ENCODE measurements around the gene HBG2. TPM values are rescaled to one million over a fixed set of nuclear protein-coding genes. Genes with fewer than 3 reads are reported as not detected.

The HBG2 gene
- total RNA-seq, 2 experiments from 2014 or later: not detected

DNA sequence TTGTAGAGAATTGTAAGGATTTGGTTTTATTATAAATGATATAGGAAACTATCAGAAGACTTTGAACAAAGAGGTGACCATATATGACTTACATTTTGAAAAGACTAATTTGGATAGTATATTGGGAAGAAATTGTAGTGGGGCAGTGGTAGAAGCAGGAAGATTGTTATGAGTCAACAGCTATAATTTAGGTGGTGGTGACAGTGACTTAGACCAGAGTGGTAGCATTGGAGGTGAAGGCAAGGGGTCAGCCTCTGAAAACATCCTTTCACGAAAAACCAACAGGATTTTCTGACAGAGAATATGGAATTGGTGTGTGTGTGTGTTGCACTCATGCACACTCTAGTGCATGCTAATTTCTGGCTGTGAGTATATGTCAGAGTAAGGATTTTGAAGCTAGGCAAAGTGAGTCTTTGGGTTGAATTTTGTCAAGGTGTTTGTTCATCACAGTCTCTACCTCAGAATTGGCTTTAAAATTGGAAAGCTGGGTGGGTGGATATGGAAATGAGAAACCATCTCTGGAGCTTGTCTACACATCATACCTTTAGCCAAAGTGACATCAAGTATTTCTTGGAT, 23.3 kb upstream of the HBG2 start:
- ATAC-seq: no peak
- ChIA-PET POLR2A (interaction anchor here (0.7 kb wide), 1 partner anchor 1699 kb away, joined by 3 read pairs; no protein-coding TSS in a partner anchor), CTCF (no interaction called here)
- TF ChIP-seq, protein P1, sequence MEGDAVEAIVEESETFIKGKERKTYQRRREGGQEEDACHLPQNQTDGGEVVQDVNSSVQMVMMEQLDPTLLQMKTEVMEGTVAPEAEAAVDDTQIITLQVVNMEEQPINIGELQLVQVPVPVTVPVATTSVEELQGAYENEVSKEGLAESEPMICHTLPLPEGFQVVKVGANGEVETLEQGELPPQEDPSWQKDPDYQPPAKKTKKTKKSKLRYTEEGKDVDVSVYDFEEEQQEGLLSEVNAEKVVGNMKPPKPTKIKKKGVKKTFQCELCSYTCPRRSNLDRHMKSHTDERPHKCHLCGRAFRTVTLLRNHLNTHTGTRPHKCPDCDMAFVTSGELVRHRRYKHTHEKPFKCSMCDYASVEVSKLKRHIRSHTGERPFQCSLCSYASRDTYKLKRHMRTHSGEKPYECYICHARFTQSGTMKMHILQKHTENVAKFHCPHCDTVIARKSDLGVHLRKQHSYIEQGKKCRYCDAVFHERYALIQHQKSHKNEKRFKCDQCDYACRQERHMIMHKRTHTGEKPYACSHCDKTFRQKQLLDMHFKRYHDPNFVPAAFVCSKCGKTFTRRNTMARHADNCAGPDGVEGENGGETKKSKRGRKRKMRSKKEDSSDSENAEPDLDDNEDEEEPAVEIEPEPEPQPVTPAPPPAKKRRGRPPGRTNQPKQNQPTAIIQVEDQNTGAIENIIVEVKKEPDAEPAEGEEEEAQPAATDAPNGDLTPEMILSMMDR (IDR thresholded peaks at IDR 0.05): no peak
- intact Hi-C loops (cut with micrococcal nuclease): no loop called here
- Mint-ChIP-seq H3K9me3 (no peaks in the 10 kb centered on the region), H3K4me1 (ENCODE audit: low read depth) (no peaks in the 10 kb centered on the region), H3K4me3 (no peak overlapping the region), H3K36me3 (ENCODE audit: low read depth) (no peaks in the 10 kb centered on the region), H3K27ac (no peak overlapping the region), H3K27me3 (peaks cover 7% of the 10 kb centered on the region)
- DNase-seq: no peak

DNA sequence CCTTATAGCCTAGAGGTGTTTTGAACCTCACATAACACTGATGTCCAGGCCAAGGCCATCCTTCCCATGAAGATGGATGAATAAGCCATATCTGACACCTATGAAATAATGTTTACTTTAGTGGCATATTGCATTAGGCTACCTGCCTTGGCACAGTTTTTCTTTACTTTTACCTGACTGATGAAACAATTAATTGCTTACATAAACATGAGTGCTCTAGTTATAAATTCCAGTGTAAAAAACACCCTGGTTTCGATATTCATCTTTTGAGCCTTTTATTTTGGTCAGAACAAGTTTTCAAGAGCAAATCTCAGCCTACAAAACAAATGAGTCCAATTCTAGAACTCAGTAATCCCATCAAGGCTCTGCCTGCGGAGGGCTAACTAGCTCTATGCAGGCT, 22.1 kb upstream of the HBG2 start:
- H3K4me1 Mint-ChIP-seq (ENCODE audit: low read depth): no peaks in the 10 kb centered on the region
- no peak for DNase-seq
- H3K36me3 Mint-ChIP-seq (ENCODE audit: low read depth): no peaks in the 10 kb centered on the region
- H3K27ac Mint-ChIP-seq: no peak overlapping the region
- intact Hi-C loops (cut with micrococcal nuclease): no loop called here
- CTCF ChIA-PET: no interaction called here
- peaks cover 7% of the 10 kb centered on the region for H3K27me3 Mint-ChIP-seq
- no peak overlapping the region for H3K4me3 Mint-ChIP-seq
- no peaks in the 10 kb centered on the region for H3K9me3 Mint-ChIP-seq
- TF ChIP-seq, protein P1 (IDR thresholded peaks at IDR 0.05): no peak
- no peak for ATAC-seq
- POLR2A ChIA-PET: no interaction called here

DNA sequence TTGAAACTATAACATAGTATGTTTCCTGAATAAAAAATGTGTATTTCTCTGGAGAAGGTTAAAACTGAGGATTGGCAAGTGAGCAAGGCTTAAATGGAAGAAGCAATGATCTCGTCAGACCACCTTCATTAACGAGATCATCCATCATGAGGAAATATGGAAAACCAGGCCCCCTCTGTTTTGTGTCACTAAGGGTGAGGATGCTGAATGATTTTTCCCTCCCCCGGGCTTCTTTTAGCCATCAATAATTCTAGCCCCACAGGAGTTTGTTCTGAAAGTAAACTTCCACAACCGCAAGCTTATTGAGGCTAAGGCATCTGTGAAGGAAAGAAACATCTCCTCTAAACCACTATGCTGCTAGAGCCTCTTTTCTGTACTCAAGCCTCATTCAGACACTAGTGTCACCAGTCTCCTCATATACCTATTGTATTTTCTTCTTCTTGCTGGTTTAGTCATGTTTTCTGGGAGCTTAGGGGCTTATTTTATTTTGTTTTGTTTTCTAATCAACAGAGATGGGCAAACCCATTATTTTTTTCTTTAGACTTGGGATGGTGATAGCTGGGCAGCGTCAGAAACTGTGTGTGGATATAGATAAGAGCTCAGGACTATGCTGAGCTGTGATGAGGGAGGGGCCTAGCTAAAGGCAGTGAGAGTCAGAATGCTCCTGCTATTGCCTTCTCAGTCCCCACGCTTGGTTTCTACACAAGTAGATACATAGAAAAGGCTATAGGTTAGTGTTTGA, 21.0 kb upstream of the HBG2 start:
- Mint-ChIP-seq H3K4me3 (no peak overlapping the region), H3K27ac (no peak overlapping the region), H3K27me3 (peaks cover 7% of the 10 kb centered on the region), H3K9me3 (no peaks in the 10 kb centered on the region), H3K36me3 (ENCODE audit: low read depth) (no peaks in the 10 kb centered on the region), H3K4me1 (ENCODE audit: low read depth) (no peaks in the 10 kb centered on the region)
- ChIA-PET POLR2A (no interaction called here), CTCF (no interaction called here)
- intact Hi-C loops (cut with micrococcal nuclease): no loop called here
- ATAC-seq: no peak
- TF ChIP-seq, protein P1 (IDR thresholded peaks at IDR 0.05): no peak
- no peak for DNase-seq

DNA sequence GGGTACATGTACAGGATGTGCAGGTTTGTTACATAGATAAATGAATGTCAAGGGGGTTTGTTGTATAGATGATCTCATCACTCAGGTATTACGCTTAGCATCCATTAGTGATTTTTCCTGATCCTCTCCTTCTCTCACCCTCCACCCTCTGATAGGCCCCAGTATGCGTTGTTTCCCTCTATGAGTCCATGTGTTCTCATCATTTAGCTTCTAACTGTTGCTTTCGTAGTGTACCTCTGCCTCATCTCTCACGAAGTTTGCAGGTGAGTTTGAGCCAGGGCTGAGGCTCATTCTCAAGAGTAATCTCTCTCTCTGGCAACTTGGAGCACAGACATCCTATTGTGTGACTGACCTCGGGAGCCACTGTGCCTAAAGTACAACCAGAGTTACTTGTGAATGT, 19.8 kb upstream of the HBG2 start:
- POLR2A ChIA-PET: no interaction called here
- Mint-ChIP-seq H3K27ac (no peak overlapping the region), H3K27me3 (peaks cover 4% of the 10 kb centered on the region), H3K4me3 (no peak overlapping the region), H3K36me3 (ENCODE audit: low read depth) (no peaks in the 10 kb centered on the region), H3K4me1 (ENCODE audit: low read depth) (no peaks in the 10 kb centered on the region), H3K9me3 (no peaks in the 10 kb centered on the region)
- DNase-seq (no peak), ATAC-seq (no peak)
- TF ChIP-seq, protein P1 (IDR thresholded peaks at IDR 0.05): no peak
- intact Hi-C loops (cut with micrococcal nuclease): no loop called here
- CTCF ChIA-PET: no interaction called here

DNA sequence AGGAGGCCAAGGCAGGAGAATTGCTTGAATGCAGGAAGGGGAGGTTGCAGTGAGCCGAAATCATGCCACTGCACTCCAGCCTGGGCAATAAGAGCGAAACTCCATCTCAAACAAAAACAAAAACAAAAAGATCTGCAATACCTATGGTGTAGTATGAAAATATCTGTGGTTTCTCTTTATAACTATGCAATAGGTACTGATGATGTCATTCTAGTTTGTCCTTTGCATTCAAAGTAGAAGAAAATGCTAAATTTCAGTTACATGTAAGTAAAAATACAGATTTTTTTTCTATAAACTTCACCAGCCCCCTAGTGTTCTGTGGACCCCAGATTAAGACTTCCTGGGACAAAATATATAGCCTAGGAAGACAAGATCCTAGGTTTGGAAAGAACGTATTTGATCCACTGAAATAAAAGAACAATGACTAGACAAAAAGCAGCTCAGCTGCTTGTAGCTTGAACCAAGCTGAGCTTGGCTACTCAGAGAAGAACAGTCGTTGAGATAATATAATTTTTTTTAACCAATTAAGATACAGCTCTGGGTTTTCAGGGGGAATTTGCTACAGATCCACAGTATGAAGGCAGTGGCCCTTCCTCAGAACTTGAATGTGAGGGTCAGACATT, 17.9 kb upstream of the HBG2 start:
- intact Hi-C loops (cut with micrococcal nuclease): no loop called here
- Mint-ChIP-seq H3K27ac (no peak overlapping the region), H3K9me3 (no peaks in the 10 kb centered on the region), H3K4me1 (ENCODE audit: low read depth) (no peaks in the 10 kb centered on the region), H3K27me3 (peaks cover 4% of the 10 kb centered on the region), H3K4me3 (no peak overlapping the region), H3K36me3 (ENCODE audit: low read depth) (no peaks in the 10 kb centered on the region)
- ChIA-PET POLR2A (no interaction called here), CTCF (no interaction called here)
- ATAC-seq: no peak
- TF ChIP-seq, protein P1 (IDR thresholded peaks at IDR 0.05): no peak
- no peak for DNase-seq

All from activated CD8-positive, alpha-beta T cell treated with anti-CD3 and anti-CD28 coated beads for 36 hours (primary cell).